ENCODE data around the gene SLC66A2.

The SLC66A2 gene

GRCh38 chr18:79944126-79944731 lies 7.2 kb downstream of the SLC66A2 start:
- peaks cover 40% of the 10 kb centered on the region for H3K4me1 Mint-ChIP-seq
- peak overlapping the region; percentile 71 for H3K27ac Mint-ChIP-seq (ENCODE audit: low read depth)
- ATAC-seq (replicated peaks; ENCODE audit: extremely low read depth, poor library complexity, severe bottlenecking): peak; percentile 68
- no peaks in the 10 kb centered on the region for H3K27me3 Mint-ChIP-seq
- no peak for DNase-seq (ENCODE audit: low spot score in 2 of 2)
- H3K36me3 Mint-ChIP-seq (ENCODE audit: insufficient read depth): peaks cover 25% of the 10 kb centered on the region
- peak overlapping the region; percentile 18 for H3K4me3 Mint-ChIP-seq
- no peaks in the 10 kb centered on the region for H3K9me3 Mint-ChIP-seq

DNA sequence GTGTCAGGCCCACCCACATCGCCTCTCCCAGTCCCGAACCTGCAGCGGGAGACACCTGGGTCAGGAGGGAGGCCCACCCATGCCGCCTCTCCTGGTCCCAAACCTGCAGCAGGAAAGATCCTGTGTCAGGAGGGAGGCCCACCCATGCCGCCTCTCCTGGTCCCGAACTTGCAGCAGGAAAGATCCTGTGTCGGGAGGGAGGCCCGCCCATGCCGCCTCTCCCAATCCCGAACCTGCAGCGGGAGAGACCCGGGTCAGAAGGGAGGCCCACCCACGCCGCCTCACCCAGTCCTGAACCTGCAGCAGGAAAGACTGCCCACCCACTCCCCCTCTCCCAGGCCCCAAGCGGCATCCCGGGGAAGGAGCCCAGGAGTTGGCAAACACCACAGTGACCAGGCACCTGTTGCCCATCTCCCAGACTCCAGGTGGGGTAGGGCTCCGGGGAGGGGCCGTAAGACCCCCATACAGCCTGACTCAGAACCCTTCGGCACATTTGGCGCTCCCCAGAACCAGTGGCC lies 7.8 kb downstream of the SLC66A2 start:
- peak overlapping the region; percentile 71 for H3K27ac Mint-ChIP-seq (ENCODE audit: low read depth)

GRCh38 chr18:79942786-79943607 lies 8.5 kb downstream of the SLC66A2 start:
- Mint-ChIP-seq H3K4me3 (no peak overlapping the region), H3K36me3 (ENCODE audit: insufficient read depth) (peaks cover 24% of the 10 kb centered on the region), H3K4me1 (peaks cover 32% of the 10 kb centered on the region), H3K27me3 (no peaks in the 10 kb centered on the region), H3K9me3 (no peaks in the 10 kb centered on the region), H3K27ac (ENCODE audit: low read depth) (no peak overlapping the region)
- no peak for ATAC-seq (replicated peaks; ENCODE audit: extremely low read depth, poor library complexity, severe bottlenecking)
- no peak for DNase-seq (ENCODE audit: low spot score in 2 of 2)

More for the DNA sequence above, 7.8 kb downstream of the SLC66A2 start:
- Mint-ChIP-seq H3K36me3 (ENCODE audit: insufficient read depth) (peaks cover 26% of the 10 kb centered on the region), H3K9me3 (no peaks in the 10 kb centered on the region), H3K4me3 (no peak overlapping the region), H3K27me3 (no peaks in the 10 kb centered on the region), H3K4me1 (peaks cover 35% of the 10 kb centered on the region)
- no peak for DNase-seq (ENCODE audit: low spot score in 2 of 2)
- no peak for ATAC-seq (replicated peaks; ENCODE audit: extremely low read depth, poor library complexity, severe bottlenecking)

DNA sequence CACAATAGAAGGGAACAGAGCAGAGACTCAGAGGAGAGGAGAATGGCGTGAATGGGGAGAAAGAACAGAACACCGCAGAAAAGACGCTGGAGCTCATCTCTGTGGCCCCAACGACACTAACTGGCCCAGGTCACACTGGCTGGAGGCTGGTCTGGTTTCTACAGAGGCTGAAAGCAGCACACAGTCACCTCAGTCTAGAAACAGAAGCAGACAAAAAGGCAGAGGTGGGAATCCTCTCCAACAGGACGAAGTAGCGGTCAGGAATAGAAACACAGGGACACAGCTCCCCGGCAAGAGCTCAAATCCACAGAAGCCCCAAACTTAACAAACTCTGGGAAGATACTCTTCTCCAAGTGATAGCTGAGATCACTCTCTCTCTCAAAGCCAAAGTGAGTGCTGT lies 9.2 kb downstream of the SLC66A2 start:
- peak overlapping the region; percentile 16 for H3K27ac Mint-ChIP-seq (ENCODE audit: low read depth)

GRCh38 chr18:79941473-79942119 lies 9.9 kb downstream of the SLC66A2 start:
- H3K27me3 Mint-ChIP-seq: no peaks in the 10 kb centered on the region
- peak overlapping the region; percentile 16 for H3K27ac Mint-ChIP-seq (ENCODE audit: low read depth)
- H3K4me3 Mint-ChIP-seq: no peak overlapping the region
- peaks cover 19% of the 10 kb centered on the region for H3K36me3 Mint-ChIP-seq (ENCODE audit: insufficient read depth)
- DNase-seq (ENCODE audit: low spot score in 2 of 2) (no peak), ATAC-seq (replicated peaks; ENCODE audit: extremely low read depth, poor library complexity, severe bottlenecking) (no peak)
- H3K4me1 Mint-ChIP-seq: peaks cover 32% of the 10 kb centered on the region
- H3K9me3 Mint-ChIP-seq: no peaks in the 10 kb centered on the region

More for the DNA sequence above, 9.2 kb downstream of the SLC66A2 start:
- Mint-ChIP-seq H3K9me3 (no peaks in the 10 kb centered on the region), H3K36me3 (ENCODE audit: insufficient read depth) (peaks cover 22% of the 10 kb centered on the region), H3K4me3 (no peak overlapping the region), H3K27me3 (no peaks in the 10 kb centered on the region), H3K4me1 (peaks cover 32% of the 10 kb centered on the region)
- DNase-seq (ENCODE audit: low spot score in 2 of 2) (no peak), ATAC-seq (replicated peaks; ENCODE audit: extremely low read depth, poor library complexity, severe bottlenecking) (no peak)

DNA sequence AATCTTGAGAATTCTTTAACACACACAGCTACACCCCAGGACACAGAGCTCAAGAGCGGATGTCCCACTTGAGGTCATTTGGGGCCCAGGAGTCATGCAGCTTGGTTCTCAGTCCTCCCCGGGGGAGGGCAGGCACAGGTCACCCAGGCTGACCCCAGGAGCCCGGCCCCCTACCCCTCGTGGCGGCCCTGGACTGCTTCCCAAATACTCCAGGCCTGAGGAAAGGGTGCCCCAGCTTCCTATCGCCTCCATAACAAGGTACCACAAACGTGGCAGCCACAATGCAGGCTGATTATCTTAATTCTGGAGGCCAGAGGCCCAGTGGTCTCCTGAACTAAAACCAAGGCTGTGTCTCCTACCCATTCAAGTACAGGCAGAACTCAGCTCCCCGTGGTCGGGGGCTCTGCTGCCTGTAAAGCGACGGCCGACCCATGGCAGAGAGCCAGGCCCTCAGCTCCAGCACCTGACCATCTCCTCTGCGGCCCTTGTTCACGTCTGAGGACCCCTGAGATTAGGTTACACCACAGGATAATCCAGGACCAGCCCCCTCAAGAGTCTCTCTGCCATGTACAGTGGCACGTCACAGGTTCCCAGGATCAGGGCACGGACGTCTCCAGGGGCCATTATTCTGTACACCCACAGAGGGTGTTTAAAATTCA lies 10.5 kb downstream of the SLC66A2 start:
- ATAC-seq (replicated peaks; ENCODE audit: extremely low read depth, poor library complexity, severe bottlenecking): no peak
- no peak for DNase-seq (ENCODE audit: low spot score in 2 of 2)
- H3K27ac Mint-ChIP-seq (ENCODE audit: low read depth): no peak overlapping the region
- no peaks in the 10 kb centered on the region for H3K27me3 Mint-ChIP-seq
- no peak overlapping the region for H3K4me3 Mint-ChIP-seq
- H3K9me3 Mint-ChIP-seq: peaks cover 2% of the 10 kb centered on the region
- peaks cover 18% of the 10 kb centered on the region for H3K36me3 Mint-ChIP-seq (ENCODE audit: insufficient read depth)
- H3K4me1 Mint-ChIP-seq: peaks cover 30% of the 10 kb centered on the region

GRCh38 chr18:79940126-79940813 lies 11.2 kb downstream of the SLC66A2 start:
- Mint-ChIP-seq H3K27me3 (no peaks in the 10 kb centered on the region), H3K4me3 (no peak overlapping the region), H3K36me3 (ENCODE audit: insufficient read depth) (peaks cover 15% of the 10 kb centered on the region), H3K9me3 (peaks cover 5% of the 10 kb centered on the region), H3K4me1 (peaks cover 31% of the 10 kb centered on the region), H3K27ac (ENCODE audit: low read depth) (no peak overlapping the region)
- no peak for DNase-seq (ENCODE audit: low spot score in 2 of 2)
- ATAC-seq (replicated peaks; ENCODE audit: extremely low read depth, poor library complexity, severe bottlenecking): no peak

- Mint-ChIP-seq H3K27ac (ENCODE audit: low read depth) (no peak overlapping the region), H3K27me3 (no peaks in the 10 kb centered on the region), H3K36me3 (ENCODE audit: insufficient read depth) (peaks cover 10% of the 10 kb centered on the region), H3K9me3 (peaks cover 5% of the 10 kb centered on the region), H3K4me1 (peaks cover 19% of the 10 kb centered on the region), H3K4me3 (no peak overlapping the region)
- DNase-seq (ENCODE audit: low spot score in 2 of 2) (no peak), ATAC-seq (replicated peaks; ENCODE audit: extremely low read depth, poor library complexity, severe bottlenecking) (no peak)
Measured at GRCh38 chr18:79939096-79939495, 12.4 kb downstream of the SLC66A2 start.

DNA sequence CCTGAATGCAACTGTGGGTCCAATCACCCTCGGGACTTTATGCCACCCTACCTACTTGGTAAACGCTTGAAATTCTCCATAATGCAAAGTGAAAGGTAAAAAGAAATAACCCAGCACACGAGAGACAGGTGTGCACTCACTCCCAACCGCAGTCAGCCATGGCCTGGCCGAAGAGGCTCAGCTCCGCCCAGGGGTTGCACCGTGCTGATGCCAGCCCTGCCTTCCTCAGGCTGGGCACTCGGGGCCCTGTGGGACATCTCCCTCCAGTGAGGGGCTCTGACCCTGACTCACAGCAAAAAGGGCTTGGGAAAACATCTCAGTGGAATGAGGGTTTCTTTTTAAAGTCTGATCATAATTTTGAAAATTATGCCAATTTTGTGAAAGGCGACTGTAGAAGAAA lies 13.3 kb downstream of the SLC66A2 start:
- ATAC-seq (replicated peaks; ENCODE audit: extremely low read depth, poor library complexity, severe bottlenecking): no peak
- peaks cover 10% of the 10 kb centered on the region for H3K36me3 Mint-ChIP-seq (ENCODE audit: insufficient read depth)
- no peak for DNase-seq (ENCODE audit: low spot score in 2 of 2)
- H3K4me1 Mint-ChIP-seq: peaks cover 16% of the 10 kb centered on the region
- H3K4me3 Mint-ChIP-seq: no peak overlapping the region
- H3K9me3 Mint-ChIP-seq: peaks cover 13% of the 10 kb centered on the region
- no peaks in the 10 kb centered on the region for H3K27me3 Mint-ChIP-seq
- H3K27ac Mint-ChIP-seq (ENCODE audit: low read depth): no peak overlapping the region

DNA sequence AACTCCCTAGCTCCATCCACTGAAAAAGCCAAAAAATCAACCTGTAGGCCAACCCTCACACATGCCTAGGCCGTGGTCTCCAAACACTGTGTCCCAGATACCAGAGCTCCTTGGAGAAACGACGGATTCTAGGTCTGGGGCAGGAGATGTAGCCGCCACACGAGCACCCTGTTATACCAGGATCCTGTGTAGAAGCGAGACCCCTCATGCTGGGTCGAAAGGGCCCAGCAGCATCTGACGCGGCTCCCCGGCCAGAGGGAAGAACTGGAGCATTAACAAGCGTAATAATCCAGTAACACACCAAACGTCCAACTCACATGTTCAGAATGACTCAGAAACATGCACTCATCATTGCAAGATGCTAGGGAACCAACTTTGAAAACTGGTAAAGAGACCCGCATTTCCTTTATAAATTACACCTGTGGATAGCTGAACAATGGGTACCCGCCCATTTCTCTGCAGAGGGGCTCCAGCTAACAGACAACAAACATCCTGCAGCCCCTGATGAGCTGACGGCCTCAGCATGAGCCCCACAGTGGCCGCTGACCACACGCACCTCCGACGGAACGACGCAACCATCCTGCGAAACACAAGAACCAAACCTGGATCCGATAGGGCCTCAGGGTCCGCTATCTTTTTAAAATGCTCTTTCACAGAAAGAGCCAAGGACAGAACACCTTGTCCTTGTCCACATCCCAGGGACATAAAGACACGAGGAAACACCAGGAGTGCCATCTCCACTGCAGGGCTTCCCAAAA lies 14.2 kb downstream of the SLC66A2 start:
- Mint-ChIP-seq H3K9me3 (peaks cover 19% of the 10 kb centered on the region), H3K36me3 (ENCODE audit: insufficient read depth) (peaks cover 9% of the 10 kb centered on the region), H3K4me1 (peaks cover 16% of the 10 kb centered on the region), H3K27ac (ENCODE audit: low read depth) (no peak overlapping the region), H3K27me3 (no peaks in the 10 kb centered on the region), H3K4me3 (no peak overlapping the region)
- ATAC-seq (replicated peaks; ENCODE audit: extremely low read depth, poor library complexity, severe bottlenecking): no peak
- DNase-seq (ENCODE audit: low spot score in 2 of 2): no peak

GRCh38 chr18:79936641-79937040 lies 14.8 kb downstream of the SLC66A2 start:
- H3K4me1 Mint-ChIP-seq: peaks cover 16% of the 10 kb centered on the region
- H3K27ac Mint-ChIP-seq (ENCODE audit: low read depth): no peak overlapping the region
- DNase-seq (ENCODE audit: low spot score in 2 of 2) (no peak), ATAC-seq (replicated peaks; ENCODE audit: extremely low read depth, poor library complexity, severe bottlenecking) (no peak)
- H3K4me3 Mint-ChIP-seq: no peak overlapping the region
- H3K9me3 Mint-ChIP-seq: peaks cover 23% of the 10 kb centered on the region
- H3K36me3 Mint-ChIP-seq (ENCODE audit: insufficient read depth): peaks cover 8% of the 10 kb centered on the region
- H3K27me3 Mint-ChIP-seq: no peaks in the 10 kb centered on the region

All from central memory CD8-positive, alpha-beta T cell (primary cell).